KMS-11 (cell line): ENCODE data around the gene CDK17.
A peak's percentile ranks its signal among the peaks of the same experiment; 100 is the strongest.
"Not testable (repeated sequence)": the region's sequence is repeated elsewhere in the genome, so short reads cannot be mapped to it uniquely, and the experiment has no call there.

ENCODE experiments used
- H2AFZ ChIP-seq: fragments of 200-600 bp; sonication (generic); 2 replicates; pipeline ENCODE4 v1.6.1; 2016; ENCODE audit warnings: antibody characterized with exemption, mixed run types, low read depth
- H3K27ac ChIP-seq: fragments of 200-600 bp; sonication (generic); 2 replicates; pipeline ENCODE4 v1.6.1; 2016; ENCODE audit warnings: mild to moderate bottlenecking, mixed run types
- H3K27me3 ChIP-seq: fragments of 200-600 bp; sonication (generic); 2 replicates; pipeline ENCODE4 v1.6.1; 2017; ENCODE audit warnings: mild to moderate bottlenecking, low read depth, mixed run types, moderate library complexity; ENCODE audit not compliant: insufficient read depth
- H3K36me3 ChIP-seq: fragments of 200-600 bp; sonication (generic); 2 replicates; pipeline ENCODE4 v1.6.1; 2017; ENCODE audit warnings: mild to moderate bottlenecking, mixed run types; ENCODE audit not compliant: insufficient read depth
- H3K4me1 ChIP-seq: fragments of 200-600 bp; sonication (generic); 2 replicates; pipeline ENCODE4 v1.6.1; 2016; ENCODE audit warnings: mild to moderate bottlenecking, low read depth, mixed run types; ENCODE audit not compliant: poor library complexity, severe bottlenecking
- H3K4me2 ChIP-seq: fragments of 200-600 bp; sonication (generic); 2 replicates; pipeline ENCODE4 v1.7.0; 2016; ENCODE audit warnings: mild to moderate bottlenecking, mixed run types
- H3K4me3 ChIP-seq: fragments of 200-600 bp; sonication (generic); IDR thresholded peaks from 2 replicates; pipeline ENCODE4 v1.6.1; 2017; ENCODE audit warnings: low read depth, low read length, mixed read lengths; ENCODE audit not compliant: insufficient read depth
- H3K79me2 ChIP-seq: fragments of 200-600 bp; sonication (generic); 2 replicates; pipeline ENCODE4 v1.6.1; 2016; ENCODE audit warnings: low read depth, mixed run types; ENCODE audit not compliant: insufficient read depth
- H3K9ac ChIP-seq: fragments of 200-600 bp; sonication (generic); 2 replicates; pipeline ENCODE4 v1.6.1; 2016; ENCODE audit warnings: mild to moderate bottlenecking, mixed run types
- H4K20me1 ChIP-seq: fragments of 200-600 bp; sonication (generic); 2 replicates; pipeline ENCODE4 v1.6.1; 2016; ENCODE audit warnings: mild to moderate bottlenecking, mixed run types; ENCODE audit not compliant: insufficient read depth
- TF ChIP-seq, protein P1 (sequence below): fragments of 200-600 bp; sonication (generic); conservative IDR thresholded peaks from 2 replicates; pipeline ENCODE4 v1.6.1; 2017; ENCODE audit warnings: low read depth, mild to moderate bottlenecking, antibody characterized with exemption, low read length, moderate library complexity, mixed read lengths

CDK17 gene

GRCh38 chr12:96383991-96384390, 16.2 kb downstream of the CDK17 start:
- Histone ChIP-seq H3K4me3 (no peak overlapping the region), H3K36me3 (no peaks in the 10 kb centered on the region), H3K4me1 (peaks cover 17% of the 10 kb centered on the region), H3K4me2 (no peak overlapping the region), H3K79me2 (peaks cover 81% of the 10 kb centered on the region), H2AFZ (no peak overlapping the region), H3K9ac (no peak overlapping the region), H3K27me3 (no peaks in the 10 kb centered on the region), H3K27ac (no peak overlapping the region), H4K20me1 (no peaks in the 10 kb centered on the region)
- TF ChIP-seq, protein P1, sequence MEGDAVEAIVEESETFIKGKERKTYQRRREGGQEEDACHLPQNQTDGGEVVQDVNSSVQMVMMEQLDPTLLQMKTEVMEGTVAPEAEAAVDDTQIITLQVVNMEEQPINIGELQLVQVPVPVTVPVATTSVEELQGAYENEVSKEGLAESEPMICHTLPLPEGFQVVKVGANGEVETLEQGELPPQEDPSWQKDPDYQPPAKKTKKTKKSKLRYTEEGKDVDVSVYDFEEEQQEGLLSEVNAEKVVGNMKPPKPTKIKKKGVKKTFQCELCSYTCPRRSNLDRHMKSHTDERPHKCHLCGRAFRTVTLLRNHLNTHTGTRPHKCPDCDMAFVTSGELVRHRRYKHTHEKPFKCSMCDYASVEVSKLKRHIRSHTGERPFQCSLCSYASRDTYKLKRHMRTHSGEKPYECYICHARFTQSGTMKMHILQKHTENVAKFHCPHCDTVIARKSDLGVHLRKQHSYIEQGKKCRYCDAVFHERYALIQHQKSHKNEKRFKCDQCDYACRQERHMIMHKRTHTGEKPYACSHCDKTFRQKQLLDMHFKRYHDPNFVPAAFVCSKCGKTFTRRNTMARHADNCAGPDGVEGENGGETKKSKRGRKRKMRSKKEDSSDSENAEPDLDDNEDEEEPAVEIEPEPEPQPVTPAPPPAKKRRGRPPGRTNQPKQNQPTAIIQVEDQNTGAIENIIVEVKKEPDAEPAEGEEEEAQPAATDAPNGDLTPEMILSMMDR, result no peak

DNA sequence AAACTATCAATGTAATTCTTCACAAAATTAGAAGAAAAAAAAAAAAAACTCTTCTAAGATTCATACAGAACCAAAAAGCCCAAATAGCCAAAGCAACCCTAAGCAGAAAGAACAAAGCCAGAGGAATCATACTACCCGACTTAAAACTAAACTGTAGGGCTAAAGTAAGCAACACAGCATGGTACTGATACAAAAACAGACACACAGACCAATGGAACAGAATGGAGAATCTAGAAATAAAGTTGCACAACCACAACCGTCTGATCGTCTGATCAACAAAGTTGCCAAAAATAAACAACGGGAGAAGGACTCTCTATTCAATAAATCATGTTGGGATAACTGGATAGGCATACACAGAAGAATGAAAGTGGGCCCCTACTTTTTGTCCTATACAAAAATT, 16.9 kb downstream of the CDK17 start:
- H3K79me2 ChIP-seq, result peaks cover 83% of the 10 kb centered on the region
- H4K20me1 ChIP-seq, result no peaks in the 10 kb centered on the region
- H3K9ac ChIP-seq, result no peak overlapping the region
- TF ChIP-seq, protein P1, result no peak
- no peaks in the 10 kb centered on the region for H3K27me3 ChIP-seq
- H3K4me1 ChIP-seq, result peaks cover 24% of the 10 kb centered on the region
- no peaks in the 10 kb centered on the region for H3K36me3 ChIP-seq
- no peak overlapping the region for H3K4me3 ChIP-seq
- H3K27ac ChIP-seq, result no peak overlapping the region
- no peak overlapping the region for H3K4me2 ChIP-seq
- H2AFZ ChIP-seq, result no peak overlapping the region

DNA sequence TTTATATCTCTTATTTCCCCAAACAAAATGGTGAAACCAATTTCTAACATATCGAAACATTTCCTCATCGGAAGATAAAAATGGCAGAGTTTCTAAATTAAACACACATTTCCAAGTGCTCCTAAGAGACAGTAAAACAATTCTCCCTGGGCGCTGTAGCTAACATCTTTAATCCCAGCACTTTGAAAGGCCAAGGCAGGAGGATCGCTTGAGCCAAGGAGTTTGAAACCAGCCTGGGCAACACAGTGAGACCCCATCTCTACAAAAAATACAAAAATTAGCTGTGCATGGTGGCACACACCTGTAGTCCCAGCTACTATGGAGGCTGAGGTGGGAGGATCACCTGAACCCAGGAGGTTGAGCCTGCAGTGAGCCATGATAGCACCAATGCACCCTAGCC, 20.5 kb downstream of the CDK17 start:
- H3K4me2 ChIP-seq, H3K9ac ChIP-seq, H2AFZ ChIP-seq, H4K20me1 ChIP-seq, H3K27ac ChIP-seq, H3K36me3 ChIP-seq, H3K27me3 ChIP-seq, H3K4me3 ChIP-seq: not testable (repeated sequence)
- Histone ChIP-seq H3K79me2 (peaks cover 95% of the 10 kb centered on the region), H3K4me1 (peaks cover 57% of the 10 kb centered on the region)

- H3K27me3 ChIP-seq, result no peaks in the 10 kb centered on the region
- peaks cover 95% of the 10 kb centered on the region for H3K79me2 ChIP-seq
- peaks cover 62% of the 10 kb centered on the region for H3K4me1 ChIP-seq
- H2AFZ ChIP-seq, result no peak overlapping the region
- TF ChIP-seq, protein P1, result no peak
- no peaks in the 10 kb centered on the region for H4K20me1 ChIP-seq
- no peak overlapping the region for H3K4me3 ChIP-seq
- H3K9ac ChIP-seq, result no peak overlapping the region
- H3K27ac ChIP-seq, result no peak overlapping the region
- H3K36me3 ChIP-seq, result no peaks in the 10 kb centered on the region
- no peak overlapping the region for H3K4me2 ChIP-seq
These were observed 21.9 kb downstream of the CDK17 start for GRCh38 chr12:96378319-96378718.

- no peak overlapping the region for H3K9ac ChIP-seq
- H3K36me3 ChIP-seq, result no peaks in the 10 kb centered on the region
- H3K79me2 ChIP-seq, result peaks cover 92% of the 10 kb centered on the region
- TF ChIP-seq, protein P1, result no peak
- H3K27ac ChIP-seq, result peak overlapping the region; percentile 45; the same call in 1 of the 2 replicates
- peak overlapping the region; percentile 67 for H3K4me2 ChIP-seq
- H3K4me3 ChIP-seq, result no peak overlapping the region
- H3K27me3 ChIP-seq, result no peaks in the 10 kb centered on the region
- H4K20me1 ChIP-seq, result no peaks in the 10 kb centered on the region
- H2AFZ ChIP-seq, result no peak overlapping the region
- peaks cover 76% of the 10 kb centered on the region for H3K4me1 ChIP-seq
These were observed 23.4 kb downstream of the CDK17 start for GRCh38 chr12:96376865-96377264.
